Right hindlimb (tissue), 1 donor: ENCODE results near the gene IRF1.

Experiments used
- DNase-seq: peaks from one replicate; pipeline ENCODE4 v3.0.0-alpha.2; 2018

IRF1 gene

GRCh38 chr5:132473668-132474067 is 16.9 kb downstream of the IRF1 start:
- DNase-seq, result peak; percentile 12

GRCh38 chr5:132473019-132473531 is 17.5 kb downstream of the IRF1 start:
- peak; percentile 7 for DNase-seq

GRCh38 chr5:132472431-132472830 is 18.1 kb downstream of the IRF1 start:
- DNase-seq, result peak; percentile 4

DNA sequence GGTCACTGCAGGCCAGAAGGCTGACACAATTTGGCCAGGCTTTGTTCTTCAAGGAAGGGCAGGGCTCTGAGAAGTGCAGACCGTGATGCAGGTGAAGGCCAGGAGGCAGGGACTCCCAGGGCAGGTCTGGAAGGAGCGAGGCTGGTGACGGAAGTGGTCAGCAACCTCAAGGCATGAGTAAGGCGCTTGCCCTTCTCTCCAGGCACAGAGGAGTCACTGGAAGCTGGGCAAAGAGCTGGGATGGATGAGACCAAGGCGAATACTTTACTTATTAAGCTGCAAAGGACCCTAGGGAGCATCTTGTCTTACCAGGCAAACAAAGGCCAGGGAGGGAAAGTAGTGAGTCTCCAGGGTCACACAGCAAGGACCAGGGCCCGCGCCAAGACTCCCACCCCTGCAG is 18.6 kb downstream of the IRF1 start:
- DNase-seq, result peak; percentile 12

GRCh38 chr5:132471151-132471907 is 19.2 kb downstream of the IRF1 start:
- peak; percentile 8 for DNase-seq

DNA sequence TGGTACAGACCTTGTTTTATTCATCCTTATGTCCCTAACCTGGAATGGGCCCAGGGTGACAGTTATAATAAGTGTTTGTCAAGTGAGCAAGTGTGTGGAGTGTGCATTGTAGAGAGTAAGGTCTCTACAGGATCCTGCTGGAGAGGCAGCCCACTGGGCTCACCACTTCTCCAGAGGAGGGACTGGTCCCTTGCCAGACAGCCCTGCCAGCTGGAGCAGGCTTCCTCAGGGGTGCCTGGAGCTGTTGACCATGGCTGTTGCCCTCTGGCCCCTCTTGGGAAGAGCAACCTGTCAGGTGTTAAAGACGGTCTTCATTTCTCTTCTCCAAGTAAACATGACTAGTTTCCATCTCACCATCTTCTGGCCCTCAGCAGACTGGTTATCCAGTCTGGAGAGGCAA is 20.0 kb downstream of the IRF1 start:
- peak; percentile 11 for DNase-seq

DNA sequence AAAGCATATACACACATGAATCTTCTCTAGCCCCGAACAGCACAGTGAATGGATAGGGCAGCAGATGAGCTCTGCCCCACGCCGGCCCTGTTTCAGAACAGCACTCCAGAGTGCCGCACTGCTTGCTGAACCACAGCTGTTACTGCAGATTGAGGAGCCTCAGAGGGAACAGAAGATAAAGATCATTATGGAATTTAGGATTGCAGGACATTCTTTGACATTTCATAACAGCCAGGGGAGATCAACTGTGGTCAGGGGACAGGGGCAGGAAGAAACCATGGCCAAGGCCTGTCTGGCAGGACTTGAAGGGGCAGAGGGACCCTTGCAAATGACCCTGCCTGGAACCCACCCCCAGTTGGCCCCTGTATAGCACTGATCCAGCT is 20.6 kb downstream of the IRF1 start:
- DNase-seq, result peak; percentile 25

GRCh38 chr5:132469380-132470009 is 21.1 kb downstream of the IRF1 start:
- peak; percentile 28 for DNase-seq

- no peak for DNase-seq
Measured at GRCh38 chr5:132468656-132469379, 21.8 kb downstream of the IRF1 start.

DNA sequence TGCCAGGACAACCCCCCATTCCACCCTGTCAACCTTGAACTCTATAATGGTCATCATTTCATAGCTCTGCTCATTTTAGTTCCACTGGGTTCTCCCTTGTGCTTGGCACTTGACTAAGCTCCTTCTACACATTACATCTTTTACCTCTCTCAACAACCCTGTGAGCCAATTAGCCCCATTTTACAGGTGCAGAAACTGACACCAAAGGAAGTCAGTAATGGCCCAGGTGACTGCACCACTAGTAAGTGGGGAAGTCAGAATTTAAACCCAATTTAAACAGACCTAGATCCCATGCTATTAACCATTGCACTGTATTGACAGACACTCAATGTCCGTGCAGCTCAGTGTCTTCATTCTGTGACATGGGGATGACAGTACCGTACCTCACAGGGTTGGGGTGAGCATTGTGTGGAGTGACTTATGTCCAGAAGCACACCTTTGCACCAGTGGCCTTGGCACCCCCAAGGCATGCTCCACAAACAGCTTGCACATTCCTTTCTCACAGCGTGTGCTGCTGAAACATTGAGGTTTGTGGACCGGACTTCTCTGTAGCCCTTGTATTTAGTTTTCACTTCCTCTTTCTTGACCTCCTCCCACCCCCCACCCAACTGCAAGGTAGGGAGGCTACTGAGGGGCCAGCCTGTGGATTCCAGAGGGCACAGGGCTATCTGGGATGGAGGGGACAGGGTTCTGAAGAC is 23.1 kb downstream of the IRF1 start:
- DNase-seq, result no peak

GRCh38 chr5:132466433-132467286 is 23.9 kb downstream of the IRF1 start:
- DNase-seq, result peak; percentile 49

- no peak for DNase-seq
Measured at GRCh38 chr5:132465059-132465707, 25.4 kb downstream of the IRF1 start.

- DNase-seq, result peak; percentile 62
Measured at GRCh38 chr5:132464156-132464939, 26.2 kb downstream of the IRF1 start.

DNA sequence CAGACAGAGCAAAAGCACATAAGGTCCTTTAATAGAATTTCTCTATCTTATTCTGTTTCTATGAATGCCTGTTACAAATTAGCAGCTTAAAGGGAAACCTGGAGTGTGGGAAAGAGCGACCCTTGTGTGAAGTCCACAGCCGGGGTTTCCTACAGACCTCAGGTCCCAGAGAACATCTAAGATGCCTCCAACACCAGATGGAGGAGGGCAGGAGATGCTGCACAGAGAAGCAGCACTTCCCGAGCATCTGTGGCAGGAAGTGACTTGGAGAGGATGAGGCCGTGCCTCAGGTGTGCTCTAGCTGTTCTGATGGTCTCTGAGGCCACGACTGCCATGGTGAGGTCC is 26.8 kb downstream of the IRF1 start:
- DNase-seq, result no peak

DNA sequence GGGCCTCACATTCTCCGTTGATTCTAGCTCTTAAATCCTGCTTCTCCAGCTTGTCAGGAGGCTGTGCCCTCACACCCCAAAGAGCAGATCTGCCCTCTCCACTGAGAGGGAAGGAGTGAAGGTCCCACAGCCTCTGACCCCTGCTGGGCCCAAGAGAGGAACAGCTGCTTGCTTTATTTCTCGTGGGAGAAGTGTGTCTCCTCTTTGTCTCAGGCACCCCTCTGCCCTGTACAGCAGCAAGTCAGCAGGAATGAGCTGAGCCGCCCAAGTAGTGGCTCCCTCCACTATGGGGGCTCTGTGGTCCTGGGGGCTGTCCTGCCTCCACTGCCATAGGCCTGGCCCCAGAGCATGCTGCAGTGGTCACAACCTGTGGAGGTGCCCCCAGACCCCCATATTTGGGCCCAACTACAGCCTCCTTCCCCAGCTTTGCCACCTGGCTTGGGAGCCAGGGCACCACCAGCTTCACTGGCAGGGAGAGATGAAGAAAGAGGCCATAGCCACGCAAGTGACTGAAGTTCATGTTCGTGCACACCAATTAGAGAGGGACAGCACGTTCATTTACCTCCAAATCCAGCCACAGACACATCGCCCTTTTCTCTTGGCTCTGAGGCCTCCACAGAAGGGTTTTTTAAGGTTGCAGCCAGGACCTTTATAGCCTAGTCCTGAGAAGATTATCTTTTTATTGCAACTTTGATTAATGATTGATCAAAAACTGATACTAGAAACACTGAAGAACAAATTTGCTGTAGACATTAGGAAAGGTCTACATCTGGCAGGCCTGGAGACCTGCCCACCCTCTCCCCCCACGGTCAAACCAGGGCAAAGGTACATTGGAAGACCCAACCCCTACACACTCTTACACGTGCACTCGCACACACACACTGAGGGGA is 27.5 kb downstream of the IRF1 start:
- DNase-seq, result no peak

GRCh38 chr5:132462333-132462732 is 28.2 kb downstream of the IRF1 start:
- DNase-seq, result no peak

DNA sequence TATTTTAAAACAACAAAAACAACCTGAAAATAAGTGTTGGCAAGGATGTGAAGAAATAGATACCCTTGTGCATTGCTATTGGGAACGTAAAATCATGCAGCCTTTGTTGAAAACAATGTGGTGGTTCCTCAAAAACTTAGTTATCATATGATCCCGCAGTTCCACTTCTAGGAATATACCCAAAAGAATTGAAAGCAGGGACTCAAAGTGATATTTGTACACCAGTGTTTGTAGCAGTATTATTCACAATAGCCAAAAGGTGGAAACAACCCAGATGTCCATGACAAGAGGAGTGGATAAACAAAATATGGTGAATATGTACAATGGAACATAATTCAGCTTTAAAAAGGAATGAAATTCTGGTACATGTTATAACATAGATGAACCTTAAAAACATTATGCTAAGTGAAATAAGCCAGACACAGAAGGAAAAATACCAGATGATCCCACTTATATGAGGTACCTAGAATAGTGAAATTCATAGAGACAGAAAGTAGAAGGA is 29.0 kb downstream of the IRF1 start:
- no peak for DNase-seq

DNA sequence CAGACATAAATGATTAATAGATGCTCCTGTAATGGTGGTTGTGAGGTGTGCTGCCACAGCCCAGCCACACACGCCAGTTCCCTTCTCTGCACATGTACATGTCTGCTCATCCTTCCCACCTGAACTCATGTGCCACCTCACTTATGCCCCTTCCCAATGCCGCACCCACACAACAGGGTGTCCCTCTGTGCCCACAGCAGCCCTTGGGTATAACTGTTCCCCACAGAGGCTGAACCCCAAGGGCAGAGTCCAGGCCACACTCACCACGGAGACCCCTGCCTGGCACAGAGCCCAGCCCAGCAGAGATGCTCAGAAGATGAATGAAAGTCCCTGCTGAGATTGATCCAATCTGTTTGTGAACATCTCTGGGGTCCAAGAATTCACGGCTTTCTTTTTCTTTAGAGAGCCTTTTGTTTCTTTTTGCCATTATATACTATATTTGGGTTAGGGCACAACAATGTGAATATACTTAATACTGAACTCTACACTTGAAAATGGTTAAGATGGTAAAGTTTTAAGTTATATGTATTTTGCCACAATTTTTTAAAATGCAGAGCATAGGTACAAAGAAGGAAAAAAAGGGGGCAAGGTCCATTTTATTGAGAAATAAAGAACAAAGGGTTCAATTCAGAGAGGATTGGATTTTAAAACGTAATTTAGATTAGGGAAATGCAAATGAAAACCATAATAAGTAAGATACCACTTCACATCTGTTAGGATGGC is 29.6 kb downstream of the IRF1 start:
- DNase-seq, result no peak
